GM21528 (cell line): ENCODE measurements around the gene DYNLT2B.
A peak's percentile ranks its signal among the peaks of the same experiment; 100 is the strongest.
"Not testable (repeated sequence)": the region's sequence is repeated elsewhere in the genome, so short reads cannot be mapped to it uniquely, and the experiment has no call there.

Source experiments
- ATAC-seq: cut with Tn5 transposase; IDR thresholded peaks from one replicate; pipeline ENCODE4 v1.9.1; 2021; ENCODE audit warnings: mild to moderate bottlenecking, moderate library complexity; ENCODE audit not compliant: unreplicated experiment, low FRiP score

DYNLT2B gene

GRCh38 chr3:196317687-196318467, at the start of gene DYNLT2B:
Gene DYNLT2B, minus strand, starts transcription at chr3:196318240. Its CDS starts 88 bp downstream, at chr3:196318152.
- ATAC-seq = peak; percentile 81

- ATAC-seq = no peak
These were observed 47.7 kb upstream of the DYNLT2B start for GRCh38 chr3:196365736-196366135.

DNA sequence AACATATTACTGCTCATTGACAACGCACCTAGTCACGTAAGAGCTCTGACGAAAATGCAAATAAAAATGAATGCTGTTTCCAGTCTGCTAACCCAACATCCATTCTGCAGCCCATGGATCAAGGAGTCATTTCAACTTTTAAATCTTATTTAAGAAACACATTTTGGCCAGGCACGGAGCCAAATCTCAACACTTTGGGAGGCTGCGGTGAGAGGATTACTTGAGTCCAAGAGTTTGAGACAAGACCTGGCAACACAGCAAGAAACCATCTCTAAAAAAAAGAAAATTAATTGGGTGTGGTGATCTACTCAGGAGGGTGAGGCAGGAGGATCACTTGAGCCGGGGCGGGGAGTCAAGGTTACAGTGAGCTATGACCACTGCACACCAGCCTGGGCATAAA, 42.5 kb upstream of the DYNLT2B start:
- ATAC-seq = no peak

DNA sequence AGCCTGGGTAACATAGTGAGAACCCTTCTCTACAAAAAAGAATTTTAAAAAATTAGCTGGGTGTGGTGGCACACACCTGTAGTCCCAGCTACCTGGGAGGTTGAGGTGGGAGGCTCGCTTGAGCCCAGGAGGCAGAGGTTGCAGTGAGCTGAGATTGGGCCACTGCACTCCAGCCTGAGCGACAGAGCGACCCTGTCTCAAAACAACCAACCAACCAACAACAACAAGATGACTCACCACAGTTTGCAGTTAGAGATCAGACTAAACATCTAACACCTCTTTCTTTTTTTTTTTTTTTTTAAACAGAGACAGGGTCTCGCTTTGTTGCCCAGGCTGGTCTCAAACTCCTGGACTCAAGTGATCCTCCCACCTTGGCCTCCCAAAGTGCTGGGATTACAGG, 40.5 kb upstream of the DYNLT2B start:
- ATAC-seq = not testable (repeated sequence)

GRCh38 chr3:196357905-196358304, 39.9 kb upstream of the DYNLT2B start:
- no peak for ATAC-seq

DNA sequence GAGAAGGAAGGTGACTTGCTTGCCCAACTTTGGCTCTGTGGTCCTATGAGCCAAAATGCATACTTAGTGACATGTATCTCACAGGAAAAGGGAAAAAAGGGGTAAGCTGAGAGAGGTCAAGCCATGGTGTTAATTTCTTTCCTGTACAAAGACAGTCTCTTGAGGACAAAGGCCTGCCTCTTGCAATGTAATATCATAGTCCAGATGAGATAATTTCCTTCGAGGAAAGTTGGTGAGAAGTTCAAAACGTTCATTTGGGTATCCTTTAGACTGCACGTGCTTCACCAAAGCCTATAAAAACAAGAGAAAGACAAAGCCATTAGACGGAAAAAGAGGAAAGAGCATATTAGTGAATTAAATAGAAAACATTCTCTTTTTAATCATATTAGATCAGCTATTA, 38.5 kb upstream of the DYNLT2B start:
- ATAC-seq = no peak

GRCh38 chr3:196355668-196356067, 37.6 kb upstream of the DYNLT2B start:
- no peak for ATAC-seq

GRCh38 chr3:196354132-196354531, 36.1 kb upstream of the DYNLT2B start:
- ATAC-seq = no peak

DNA sequence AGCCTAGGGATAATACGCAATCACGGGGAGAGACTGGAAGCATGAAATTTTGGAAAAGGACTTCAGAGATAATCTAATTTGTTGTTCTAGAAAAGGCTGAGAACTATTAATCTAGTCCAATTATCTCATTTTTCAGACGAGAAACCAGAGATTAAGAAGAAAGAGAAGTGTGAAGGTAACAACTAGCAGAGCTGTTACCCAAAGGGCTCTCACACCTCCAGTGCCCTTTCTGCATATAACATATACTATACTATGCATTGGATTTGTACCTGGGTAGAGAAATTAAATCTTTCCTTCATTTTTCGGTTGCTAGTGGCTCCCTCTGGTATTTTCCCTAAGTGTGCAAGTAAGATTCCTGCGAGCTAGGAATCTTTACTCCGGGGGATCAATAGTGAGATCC, 33.5 kb upstream of the DYNLT2B start:
- no peak for ATAC-seq

GRCh38 chr3:196350067-196350466, 32.0 kb upstream of the DYNLT2B start:
- no peak for ATAC-seq

- no peak for ATAC-seq
These were observed 30.7 kb upstream of the DYNLT2B start for GRCh38 chr3:196348698-196349097.

GRCh38 chr3:196344663-196345062, 26.6 kb upstream of the DYNLT2B start:
- ATAC-seq = no peak

- ATAC-seq = not testable (repeated sequence)
These were observed 25.9 kb upstream of the DYNLT2B start for GRCh38 chr3:196343917-196344316.

DNA sequence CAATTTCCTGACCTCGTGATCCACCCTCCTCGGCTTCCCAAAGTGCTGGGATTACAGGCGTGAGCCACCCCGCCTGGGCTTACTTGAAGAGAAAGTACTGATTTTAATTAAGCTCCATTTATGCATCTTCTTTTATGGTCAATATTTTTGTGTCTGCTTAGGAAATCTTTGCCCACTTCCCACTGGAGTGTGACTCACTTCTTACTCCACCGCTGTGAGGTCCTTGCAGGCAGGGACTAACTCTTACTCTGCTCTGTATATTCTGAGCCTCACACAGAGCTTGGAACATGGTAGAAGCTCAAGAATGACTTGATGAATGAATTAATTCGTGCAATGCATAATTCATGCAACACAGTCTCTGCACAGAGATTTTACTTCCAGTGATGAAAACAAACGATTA, 23.1 kb upstream of the DYNLT2B start:
- no peak for ATAC-seq

GRCh38 chr3:196340466-196340865, 22.4 kb upstream of the DYNLT2B start:
- no peak for ATAC-seq

GRCh38 chr3:196339493-196340254, 21.6 kb upstream of the DYNLT2B start:
- no peak for ATAC-seq

- ATAC-seq = no peak
These were observed 21.0 kb upstream of the DYNLT2B start for GRCh38 chr3:196339044-196339443.

DNA sequence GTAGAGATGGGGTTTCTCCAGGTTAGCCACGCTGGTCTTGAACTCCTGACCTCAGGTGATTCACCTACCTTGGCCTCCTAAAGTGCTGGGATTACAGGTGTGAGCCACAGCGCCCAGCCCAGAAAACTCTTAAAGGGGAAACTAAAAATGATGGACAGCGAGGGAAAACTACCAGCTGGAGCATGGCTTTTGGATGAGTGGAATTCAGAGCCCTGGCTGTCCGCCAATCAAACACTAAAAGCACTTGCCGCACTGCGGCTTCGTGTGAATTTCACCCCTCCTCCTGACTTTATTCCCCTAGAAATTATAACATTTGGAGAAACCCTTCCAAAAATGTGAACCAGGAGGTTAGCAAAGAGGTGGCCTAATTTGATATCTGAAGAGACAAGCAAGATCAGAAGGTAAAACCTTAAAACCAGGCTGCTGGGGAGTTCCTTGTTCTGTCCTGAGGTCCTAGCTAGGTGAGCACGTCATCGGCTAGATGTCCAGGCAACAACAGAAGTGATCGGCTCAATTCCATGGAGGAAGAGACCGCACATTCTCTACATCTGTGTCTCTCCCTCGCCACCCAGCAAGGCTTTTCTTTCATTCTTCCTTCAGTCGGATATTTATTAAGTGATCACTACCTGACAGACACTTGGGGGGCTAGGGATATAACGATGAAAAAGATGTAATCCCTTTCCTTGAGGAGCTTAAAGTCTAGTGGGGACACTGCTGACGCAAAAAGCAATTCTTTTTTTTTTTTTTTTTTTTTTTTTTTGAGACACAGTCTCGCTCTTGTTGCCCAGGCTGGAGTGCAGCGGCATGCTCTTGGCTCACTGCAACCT, 18.5 kb upstream of the DYNLT2B start:
- ATAC-seq = no peak

GRCh38 chr3:196335503-196335948, 17.5 kb upstream of the DYNLT2B start:
- ATAC-seq = no peak

GRCh38 chr3:196334982-196335381, 16.9 kb upstream of the DYNLT2B start:
- no peak for ATAC-seq

- ATAC-seq = no peak
These were observed 14.1 kb upstream of the DYNLT2B start for GRCh38 chr3:196332168-196332567.
